Stomach (tissue), 9 donors: ENCODE measurements around the gene DCC. TPM values are rescaled to one million over a fixed set of nuclear protein-coding genes. Genes with fewer than 3 reads are reported as not detected.

Experiments used
- DNase-seq, 2 donors: peaks; one replicate each; pipeline versions ENCODE4 v3.0.0 to v3.0.0-alpha.2; 2013 to 2019
- H3K27ac ChIP-seq, 5 donors: fragments of 200-600 bp in 4 of 5; sonication (generic) in 4 of 5; one replicate each; pipeline ENCODE4 v1.5.1; 2013 to 2019; ENCODE audit warnings: mild to moderate bottlenecking in 1 of 5, moderate library complexity in 1 of 5
- H3K27me3 ChIP-seq, 3 donors: fragments of 200-600 bp; sonication (generic); one replicate each; pipeline ENCODE4 v1.5.1; 2017 to 2019; ENCODE audit warnings: mixed run types in 1 of 3
- H3K36me3 ChIP-seq, 4 donors: fragments of 200-600 bp; sonication (generic); 1 replicate in 3 of 4; 2 replicates in 1 of 4; pipeline ENCODE4 v1.5.1; 2016 to 2019
- H3K4me1 ChIP-seq, 4 donors: fragments of 200-600 bp; sonication (generic); one replicate each; pipeline ENCODE4 v1.5.1; 2016 to 2019
- H3K4me3 ChIP-seq, 4 donors: fragments of 200-600 bp; sonication (generic) in 3 of 4; one replicate each; pipeline ENCODE4 v1.5.1; 2016 to 2019; ENCODE audit warnings: mild to moderate bottlenecking in 1 of 4
- H3K9me3 ChIP-seq, 4 donors: fragments of 200-600 bp; sonication (generic); one replicate each; pipeline ENCODE4 v1.5.1; 2016 to 2019
- EP300 ChIP-seq: sonication (generic); formaldehyde crosslinking; IDR thresholded peaks from one replicate; pipeline ENCODE4 v1.6.1; 2017; ENCODE audit warnings: antibody characterized with exemption
- POLR2A ChIP-seq, 4 donors: fragments of 450-650 bp; IDR thresholded peaks; one replicate each; pipeline ENCODE4 v1.6.1; 2016; ENCODE audit warnings: antibody characterized with exemption in 4 of 4, control low read depth in 2 of 4, mild to moderate bottlenecking in 1 of 4, moderate library complexity in 1 of 4
- POLR2AphosphoS5 ChIP-seq, 3 donors: sonication (generic); formaldehyde crosslinking; IDR thresholded peaks; one replicate each; pipeline ENCODE4 v1.6.1; 2016; ENCODE audit warnings: antibody characterized with exemption in 3 of 3
- WGBS, 5 donors: extraction: QIAGEN DNeasy Blood & Tissue Kit in 3 of 5; methylation state at CpG; one replicate each; pipeline versions ENCODE4 v1.1.5 to v1.1.7; 2013 to 2018; 5-methylcytosine and 5-hydroxymethylcytosine counted together
- intact Hi-C: fragments of 100-400 bp; cut with DNase I; formaldehyde crosslinking; loops from one replicate; pipeline ENCODE4 v1.15.1; 2023; ENCODE audit warnings: low total_unique reads
- polyA plus RNA-seq, 3 donors: library from polyadenylated mRNA; stranded (reverse); fragments of 200-250 nt; gene quantifications; one replicate each; pipeline ENCODE4 v1.2.3, GENCODE V29; 2013
- total RNA-seq, 5 donors: library from RNA; depleted of rRNA; stranded (reverse); fragments of >200 nt; gene quantifications; one replicate each; pipeline versions ENCODE4 v1.1.0 to v1.2.3, GENCODE V29; 2014 to 2016
- TF ChIP-seq, protein P1 (sequence below), 7 experiments: fragments of 450-650 bp in 4 of 7; fragments of 200-600 bp in 3 of 7; sonication (generic) in 3 of 7; IDR thresholded peaks; one replicate each; pipeline ENCODE4 v1.5.1; 2016 to 2019; ENCODE audit warnings: antibody characterized with exemption in 7 of 7, control low read depth in 2 of 7, mild to moderate bottlenecking in 1 of 7
- donor health status: healthy with polysubstance abuse.
- donor health status: Bipolar disorder and iron deficiency.
- donor health status: healthy.

Gene DCC
- total and polyA plus RNA-seq, 8 donors: 0.58 to 1.7 TPM; not detected in 6

GRCh38 chr18:53478155-53478554, 1138.2 kb downstream of the DCC start:
- intact Hi-C loops: no loop called here
- no peak for TF ChIP-seq POLR2A (IDR thresholded peaks at IDR 0.05)
- no peak for TF ChIP-seq POLR2AphosphoS5 (IDR thresholded peaks at IDR 0.05)
- no peak for TF ChIP-seq EP300
- 82 to 90% (median 86%) methylated on average over 3 of the region's 3 CpGs for WGBS, 5 donors

DNA sequence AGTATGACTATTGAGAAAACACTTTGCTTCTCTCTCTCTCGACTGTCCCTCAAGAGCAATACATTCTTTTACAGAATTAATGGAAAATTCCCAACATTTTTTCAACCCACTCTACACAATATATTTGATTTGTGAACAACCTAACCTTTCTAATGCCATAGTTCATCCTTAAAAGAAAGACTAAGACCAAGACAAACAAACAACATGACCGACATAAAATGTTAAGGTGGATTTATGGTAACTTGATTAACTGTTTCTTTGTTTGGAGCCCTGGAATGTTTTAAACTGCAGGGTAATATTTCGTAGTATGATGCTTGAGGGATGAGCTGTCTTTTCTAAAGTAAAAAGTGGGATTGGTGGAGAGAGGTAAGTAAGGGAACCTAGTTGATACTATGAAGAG, 1146.3 kb downstream of the DCC start:
- Histone ChIP-seq H3K9me3 (no peaks in the 10 kb centered on the region), H3K4me1 (no peaks in the 10 kb centered on the region), H3K27me3 (no peaks in the 10 kb centered on the region), H3K27ac (no peak overlapping the region), H3K4me3 (no peak overlapping the region), H3K36me3 (no peaks in the 10 kb centered on the region)
- intact Hi-C loops: no loop called here
- no peak for DNase-seq
- no peak for TF ChIP-seq POLR2A (IDR thresholded peaks at IDR 0.05)
- TF ChIP-seq POLR2AphosphoS5 (IDR thresholded peaks at IDR 0.05): no peak
- TF ChIP-seq, protein P1, sequence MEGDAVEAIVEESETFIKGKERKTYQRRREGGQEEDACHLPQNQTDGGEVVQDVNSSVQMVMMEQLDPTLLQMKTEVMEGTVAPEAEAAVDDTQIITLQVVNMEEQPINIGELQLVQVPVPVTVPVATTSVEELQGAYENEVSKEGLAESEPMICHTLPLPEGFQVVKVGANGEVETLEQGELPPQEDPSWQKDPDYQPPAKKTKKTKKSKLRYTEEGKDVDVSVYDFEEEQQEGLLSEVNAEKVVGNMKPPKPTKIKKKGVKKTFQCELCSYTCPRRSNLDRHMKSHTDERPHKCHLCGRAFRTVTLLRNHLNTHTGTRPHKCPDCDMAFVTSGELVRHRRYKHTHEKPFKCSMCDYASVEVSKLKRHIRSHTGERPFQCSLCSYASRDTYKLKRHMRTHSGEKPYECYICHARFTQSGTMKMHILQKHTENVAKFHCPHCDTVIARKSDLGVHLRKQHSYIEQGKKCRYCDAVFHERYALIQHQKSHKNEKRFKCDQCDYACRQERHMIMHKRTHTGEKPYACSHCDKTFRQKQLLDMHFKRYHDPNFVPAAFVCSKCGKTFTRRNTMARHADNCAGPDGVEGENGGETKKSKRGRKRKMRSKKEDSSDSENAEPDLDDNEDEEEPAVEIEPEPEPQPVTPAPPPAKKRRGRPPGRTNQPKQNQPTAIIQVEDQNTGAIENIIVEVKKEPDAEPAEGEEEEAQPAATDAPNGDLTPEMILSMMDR (IDR thresholded peaks at IDR 0.05): no peak
- TF ChIP-seq EP300: no peak
- 61 to 78% (median 69%) methylated on average over 3 of the region's 3 CpGs for WGBS, 5 donors

More at GRCh38 chr18:53478155-53478554, 1138.2 kb downstream of the DCC start:
- H3K36me3 ChIP-seq: no peaks in the 10 kb centered on the region
- H3K9me3 ChIP-seq: peaks cover 0 to 13% (median 7%) of the 10 kb centered on the region in 4 donors
- no peak overlapping the region for H3K27ac ChIP-seq
- no peaks in the 10 kb centered on the region for H3K4me1 ChIP-seq
- no peaks in the 10 kb centered on the region for H3K27me3 ChIP-seq
- DNase-seq: no peak
- H3K4me3 ChIP-seq: no peak overlapping the region

GRCh38 chr18:53489266-53489665, 1149.3 kb downstream of the DCC start:
- Histone ChIP-seq H3K36me3 (no peaks in the 10 kb centered on the region), H3K27me3 (no peaks in the 10 kb centered on the region), H3K4me3 (no peak overlapping the region), H3K9me3 (peaks cover 0 to 4% (median 0%) of the 10 kb centered on the region in 4 donors), H3K4me1 (no peaks in the 10 kb centered on the region), H3K27ac (no peak overlapping the region)
- 11 to 26% (median 23%) methylated on average over 3 of the region's 3 CpGs for WGBS, 5 donors
- DNase-seq: no peak
- TF ChIP-seq EP300 (no peak), POLR2A (IDR thresholded peaks at IDR 0.05) (no peak), POLR2AphosphoS5 (IDR thresholded peaks at IDR 0.05) (no peak)
- TF ChIP-seq, protein P1 (IDR thresholded peaks at IDR 0.05): no peak
- intact Hi-C loops: no loop called here

GRCh38 chr18:53490019-53490418, 1150.0 kb downstream of the DCC start:
- intact Hi-C loops: no loop called here
- H3K4me1 ChIP-seq: no peaks in the 10 kb centered on the region
- H3K27me3 ChIP-seq: no peaks in the 10 kb centered on the region
- H3K4me3 ChIP-seq: no peak overlapping the region
- no peak for DNase-seq
- no peak for TF ChIP-seq POLR2A (IDR thresholded peaks at IDR 0.05)
- TF ChIP-seq, protein P1 (IDR thresholded peaks at IDR 0.05): no peak
- no peak for TF ChIP-seq EP300
- no peak for TF ChIP-seq POLR2AphosphoS5 (IDR thresholded peaks at IDR 0.05)
- no peak overlapping the region for H3K27ac ChIP-seq
- H3K9me3 ChIP-seq: peaks cover 0 to 4% (median 0%) of the 10 kb centered on the region in 4 donors
- no peaks in the 10 kb centered on the region for H3K36me3 ChIP-seq
- 80 to 96% (median 88%) methylated on average over 2 of the region's 2 CpGs for whole genome bisulfite sequencing, 5 donors

GRCh38 chr18:53496028-53496427, 1156.0 kb downstream of the DCC start:
- H3K4me3 ChIP-seq: no peak overlapping the region
- no peak overlapping the region for H3K27ac ChIP-seq
- no peaks in the 10 kb centered on the region for H3K36me3 ChIP-seq
- no peak for DNase-seq
- no peak for TF ChIP-seq POLR2AphosphoS5 (IDR thresholded peaks at IDR 0.05)
- no peak for TF ChIP-seq EP300
- TF ChIP-seq, protein P1 (IDR thresholded peaks at IDR 0.05): no peak
- no peak for TF ChIP-seq POLR2A (IDR thresholded peaks at IDR 0.05)
- 53 to 81% (median 75%) methylated on average over 3 of the region's 3 CpGs for WGBS, 5 donors
- no peaks in the 10 kb centered on the region for H3K4me1 ChIP-seq
- intact Hi-C loops: no loop called here
- H3K27me3 ChIP-seq: no peaks in the 10 kb centered on the region
- H3K9me3 ChIP-seq: peaks cover 0 to 4% (median 0%) of the 10 kb centered on the region in 4 donors
